ENCODE results near the gene PRKAR1B. TPM values are rescaled to one million over a fixed set of nuclear protein-coding genes. Genes with fewer than 3 reads are reported as not detected.
"Not testable (repeated sequence)": the region's sequence is repeated elsewhere in the genome, so short reads cannot be mapped to it uniquely, and the experiment has no call there.

PRKAR1B gene
- total and polyA plus RNA-seq, 5 donors: 20.7 to 38.3 (median 23.8) TPM

- peak in 1 of 2 donors; percentile 69 for ATAC-seq
- intact Hi-C loops (cut with DNase I): no loop called here
- 76% methylated on average over 14 of the region's 14 CpGs for WGBS
- no peak overlapping the region for H3K4me3 ChIP-seq (ENCODE audit: low read length)
- no peak overlapping the region for H3K27ac ChIP-seq (ENCODE audit: low read length)
- peak in 2 of 3 donors; percentile 49 to 51 for DNase-seq
- no peaks in the 10 kb centered on the region for H3K4me1 ChIP-seq (ENCODE audit: control insufficient read depth, insufficient read depth, low read length)
- H3K9me3 ChIP-seq (ENCODE audit: control insufficient read depth, low read length): no peaks in the 10 kb centered on the region
- H3K27me3 ChIP-seq (ENCODE audit: control insufficient read depth, insufficient read depth): no peaks in the 10 kb centered on the region
These were observed 108.3 kb downstream of the PRKAR1B start for GRCh38 chr7:618539-619367.

GRCh38 chr7:617614-618538 is 109.2 kb downstream of the PRKAR1B start:
- WGBS: 91% methylated on average over 23 of the region's 23 CpGs
- no peaks in the 10 kb centered on the region for H3K27me3 ChIP-seq (ENCODE audit: control insufficient read depth, insufficient read depth)
- H3K4me1 ChIP-seq (ENCODE audit: control insufficient read depth, insufficient read depth, low read length): no peaks in the 10 kb centered on the region
- DNase-seq: peak in 1 of 3 donors; percentile 32
- no peak overlapping the region for H3K27ac ChIP-seq (ENCODE audit: low read length)
- H3K9me3 ChIP-seq (ENCODE audit: control insufficient read depth, low read length): no peaks in the 10 kb centered on the region
- ATAC-seq: peak; percentile 9 to 41
- intact Hi-C loops (cut with DNase I): no loop called here
- no peak overlapping the region for H3K4me3 ChIP-seq (ENCODE audit: low read length)

- H3K4me1 ChIP-seq (ENCODE audit: control insufficient read depth, insufficient read depth, low read length): no peaks in the 10 kb centered on the region
- H3K27me3 ChIP-seq (ENCODE audit: control insufficient read depth, insufficient read depth): no peaks in the 10 kb centered on the region
- intact Hi-C loops (cut with DNase I): no loop called here
- WGBS: 92% methylated on average over 38 of the region's 38 CpGs
- ATAC-seq (no peak), DNase-seq (peak in 1 of 3 donors; percentile 55)
- H3K9me3 ChIP-seq (ENCODE audit: control insufficient read depth, low read length): no peaks in the 10 kb centered on the region
- H3K27ac ChIP-seq (ENCODE audit: low read length): no peak overlapping the region
- H3K4me3 ChIP-seq (ENCODE audit: low read length): no peak overlapping the region
These were observed 113.5 kb downstream of the PRKAR1B start for GRCh38 chr7:613442-614140.

- H3K9me3 ChIP-seq (ENCODE audit: control insufficient read depth, low read length); intact Hi-C loops (cut with DNase I); DNase-seq; H3K27ac ChIP-seq (ENCODE audit: low read length); H3K4me3 ChIP-seq (ENCODE audit: low read length); H3K27me3 ChIP-seq (ENCODE audit: control insufficient read depth, insufficient read depth); ATAC-seq; H3K4me1 ChIP-seq (ENCODE audit: control insufficient read depth, insufficient read depth, low read length): not testable (repeated sequence)
- 80% methylated on average over 7 of the region's 7 CpGs for WGBS
These were observed 115.2 kb downstream of the PRKAR1B start for GRCh38 chr7:611837-612236.

GRCh38 chr7:611281-611810 is 115.7 kb downstream of the PRKAR1B start:
- Histone ChIP-seq H3K27me3 (ENCODE audit: control insufficient read depth, insufficient read depth) (no peaks in the 10 kb centered on the region), H3K9me3 (ENCODE audit: control insufficient read depth, low read length) (no peaks in the 10 kb centered on the region), H3K4me1 (ENCODE audit: control insufficient read depth, insufficient read depth, low read length) (no peaks in the 10 kb centered on the region), H3K4me3 (ENCODE audit: low read length) (no peak overlapping the region), H3K27ac (ENCODE audit: low read length) (peak overlapping the region; percentile 63)
- DNase-seq: no peak
- WGBS: 76% methylated on average over 14 of the region's 14 CpGs
- no peak for ATAC-seq
- intact Hi-C loops (cut with DNase I): no loop called here

- ATAC-seq (peak; percentile 90 to 96), DNase-seq (peak; percentile 77 to 87 (median 78))
- Histone ChIP-seq H3K4me3 (ENCODE audit: low read length) (no peak overlapping the region), H3K27me3 (ENCODE audit: control insufficient read depth, insufficient read depth) (no peaks in the 10 kb centered on the region), H3K9me3 (ENCODE audit: control insufficient read depth, low read length) (no peaks in the 10 kb centered on the region), H3K27ac (ENCODE audit: low read length) (peak overlapping the region; percentile 63), H3K4me1 (ENCODE audit: control insufficient read depth, insufficient read depth, low read length) (no peaks in the 10 kb centered on the region)
- intact Hi-C loops (cut with DNase I): no loop called here
- WGBS: 32% methylated on average over 21 of the region's 21 CpGs
These were observed 116.4 kb downstream of the PRKAR1B start for GRCh38 chr7:610531-611280.

- Histone ChIP-seq H3K4me3 (ENCODE audit: low read length) (no peak overlapping the region), H3K27ac (ENCODE audit: low read length) (peak overlapping the region; percentile 54), H3K27me3 (ENCODE audit: control insufficient read depth, insufficient read depth) (no peaks in the 10 kb centered on the region), H3K9me3 (ENCODE audit: control insufficient read depth, low read length) (no peaks in the 10 kb centered on the region), H3K4me1 (ENCODE audit: control insufficient read depth, insufficient read depth, low read length) (no peaks in the 10 kb centered on the region)
- DNase-seq: no peak
- intact Hi-C loops (cut with DNase I): no loop called here
- 82% methylated on average over 10 of the region's 10 CpGs for WGBS
- peak in 1 of 2 donors; percentile 1 for ATAC-seq
These were observed 116.9 kb downstream of the PRKAR1B start for GRCh38 chr7:610141-610530.

GRCh38 chr7:609365-609764 is 117.7 kb downstream of the PRKAR1B start:
- DNase-seq: no peak
- no peak overlapping the region for H3K27ac ChIP-seq (ENCODE audit: low read length)
- WGBS: 94% methylated on average over 7 of the region's 7 CpGs
- H3K4me3 ChIP-seq (ENCODE audit: low read length): no peak overlapping the region
- H3K27me3 ChIP-seq (ENCODE audit: control insufficient read depth, insufficient read depth): no peaks in the 10 kb centered on the region
- ATAC-seq: no peak
- H3K9me3 ChIP-seq (ENCODE audit: control insufficient read depth, low read length): no peaks in the 10 kb centered on the region
- intact Hi-C loops (cut with DNase I): no loop called here
- no peaks in the 10 kb centered on the region for H3K4me1 ChIP-seq (ENCODE audit: control insufficient read depth, insufficient read depth, low read length)

GRCh38 chr7:608954-609353 is 118.1 kb downstream of the PRKAR1B start:
- Histone ChIP-seq H3K9me3 (ENCODE audit: control insufficient read depth, low read length) (no peaks in the 10 kb centered on the region), H3K27me3 (ENCODE audit: control insufficient read depth, insufficient read depth) (no peaks in the 10 kb centered on the region), H3K4me3 (ENCODE audit: low read length) (no peak overlapping the region), H3K4me1 (ENCODE audit: control insufficient read depth, insufficient read depth, low read length) (no peaks in the 10 kb centered on the region), H3K27ac (ENCODE audit: low read length) (no peak overlapping the region)
- DNase-seq (peak in 1 of 3 donors; percentile 41), ATAC-seq (no peak)
- 79% methylated on average over 8 of the region's 8 CpGs for WGBS
- intact Hi-C loops (cut with DNase I): no loop called here

- no peaks in the 10 kb centered on the region for H3K4me1 ChIP-seq (ENCODE audit: control insufficient read depth, insufficient read depth, low read length)
- H3K27me3 ChIP-seq (ENCODE audit: control insufficient read depth, insufficient read depth): no peaks in the 10 kb centered on the region
- ATAC-seq (no peak), DNase-seq (peak in 1 of 3 donors; percentile 23)
- intact Hi-C loops (cut with DNase I): no loop called here
- WGBS: 46% methylated on average over 2 of the region's 2 CpGs
- H3K9me3 ChIP-seq (ENCODE audit: control insufficient read depth, low read length): no peaks in the 10 kb centered on the region
- H3K4me3 ChIP-seq (ENCODE audit: low read length): no peak overlapping the region
- no peak overlapping the region for H3K27ac ChIP-seq (ENCODE audit: low read length)
These were observed 118.7 kb downstream of the PRKAR1B start for GRCh38 chr7:608361-608760.

Data from right cardiac atrium (tissue), 5 donors.